Activated B cell treated with CpG ODN at 0.5 μM for 24 hours (primary cell): ENCODE results near the gene ZNF462. TPM values are rescaled to one million over a fixed set of nuclear protein-coding genes. Genes with fewer than 3 reads are reported as not detected.

Experiments
- ATAC-seq: fragments of 200-7000 bp; cut with Tn5 transposase; one replicate; pipeline ENCODE4 v1.10.0; 2021; ENCODE audit warnings: low read depth, mild to moderate bottlenecking, moderate library complexity
- CTCF ChIA-PET: fragments of 350-600 bp; sonication (Branson Sonifier 250); formaldehyde crosslinking; loops from one replicate; lab custom pipeline; 2021; ENCODE audit warnings: antibody characterized with exemption; lab: Charles Lee
- POLR2A ChIA-PET: fragments of 350-600 bp; sonication (Branson Sonifier 250); formaldehyde crosslinking; loops from one replicate; lab custom pipeline; 2021; ENCODE audit warnings: antibody characterized with exemption; lab: Charles Lee
- DNase-seq: peaks from one replicate; pipeline ENCODE4 v3.0.0; 2022
- H3K27ac Mint-ChIP-seq: one replicate; pipeline ENCODE4 v1.8.0; 2020; ENCODE audit warnings: mixed read lengths
- H3K27me3 Mint-ChIP-seq: one replicate; pipeline ENCODE4 v1.8.0; 2021; ENCODE audit warnings: mixed read lengths
- H3K36me3 Mint-ChIP-seq: one replicate; pipeline ENCODE4 v1.8.0; 2021; ENCODE audit warnings: low read depth, mixed read lengths
- H3K4me1 Mint-ChIP-seq: one replicate; pipeline ENCODE4 v1.8.0; 2021; ENCODE audit warnings: mixed read lengths
- H3K4me3 Mint-ChIP-seq: one replicate; pipeline ENCODE4 v1.8.0; 2020; ENCODE audit warnings: mild to moderate bottlenecking, mixed read lengths
- H3K9me3 Mint-ChIP-seq: one replicate; pipeline ENCODE4 v1.8.0; 2020; ENCODE audit warnings: mixed read lengths
- CTCF ChIP-seq: fragments of 200-600 bp; IDR thresholded peaks from one replicate; pipeline ENCODE4 v1.8.0; 2022; ENCODE audit warnings: antibody characterized with exemption, mild to moderate bottlenecking
- intact Hi-C: fragments of 100-400 bp; cut with micrococcal nuclease; formaldehyde crosslinking; loops from one replicate; pipeline ENCODE4 v1.15.1; 2024
- total RNA-seq: library from RNA; stranded (reverse); gene quantifications from 2 replicates; pipeline ENCODE4 v1.2.3, GENCODE V29; 2022

ZNF462 gene
- total RNA-seq, 1 donor from 2014 or later, result not detected

DNA sequence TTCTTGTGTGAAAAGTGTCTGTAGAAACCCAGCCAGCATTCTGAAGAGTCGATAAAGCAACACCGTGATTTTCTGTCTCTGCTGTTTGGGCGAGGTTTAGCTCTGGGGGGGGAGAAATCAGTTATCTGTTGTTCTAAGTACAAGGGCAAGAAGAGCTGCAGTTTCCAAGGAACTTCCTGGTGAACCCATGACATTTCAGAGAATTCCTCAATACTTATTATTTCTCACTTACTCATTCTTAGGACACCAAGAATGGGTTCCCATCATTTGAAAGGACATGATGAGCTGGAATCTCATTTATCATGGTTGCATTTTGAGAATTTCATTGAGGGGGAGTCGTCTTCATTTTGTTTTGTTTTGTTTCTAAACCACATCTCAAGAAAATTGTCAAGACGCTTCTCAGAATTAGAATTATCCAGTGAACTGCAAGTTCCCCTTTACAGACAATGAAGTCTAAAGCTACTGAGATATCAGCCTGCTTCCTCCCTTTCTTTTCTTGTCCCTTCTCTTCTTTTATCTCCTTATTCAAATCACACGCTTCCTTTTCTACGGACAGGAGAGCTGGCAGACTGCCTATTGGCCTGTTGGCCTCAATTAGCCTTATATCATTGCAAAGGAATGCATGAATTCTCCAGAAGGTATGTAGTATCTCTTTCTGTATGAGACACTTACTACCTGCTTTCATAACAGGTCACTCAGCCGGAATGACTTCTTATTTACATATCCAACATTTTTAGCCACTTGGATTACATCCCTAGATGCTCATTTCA is 53.7 kb downstream of the ZNF462 start:
- Mint-ChIP-seq H3K27ac (no peak overlapping the region), H3K4me3 (no peak overlapping the region), H3K36me3 (no peaks in the 10 kb centered on the region), H3K9me3 (no peaks in the 10 kb centered on the region), H3K27me3 (no peaks in the 10 kb centered on the region), H3K4me1 (no peaks in the 10 kb centered on the region)
- no peak for TF ChIP-seq CTCF
- intact Hi-C loops, result no loop called here
- no peak for DNase-seq
- POLR2A ChIA-PET, result no interaction called here
- no peak for ATAC-seq
- CTCF ChIA-PET, result no interaction called here

DNA sequence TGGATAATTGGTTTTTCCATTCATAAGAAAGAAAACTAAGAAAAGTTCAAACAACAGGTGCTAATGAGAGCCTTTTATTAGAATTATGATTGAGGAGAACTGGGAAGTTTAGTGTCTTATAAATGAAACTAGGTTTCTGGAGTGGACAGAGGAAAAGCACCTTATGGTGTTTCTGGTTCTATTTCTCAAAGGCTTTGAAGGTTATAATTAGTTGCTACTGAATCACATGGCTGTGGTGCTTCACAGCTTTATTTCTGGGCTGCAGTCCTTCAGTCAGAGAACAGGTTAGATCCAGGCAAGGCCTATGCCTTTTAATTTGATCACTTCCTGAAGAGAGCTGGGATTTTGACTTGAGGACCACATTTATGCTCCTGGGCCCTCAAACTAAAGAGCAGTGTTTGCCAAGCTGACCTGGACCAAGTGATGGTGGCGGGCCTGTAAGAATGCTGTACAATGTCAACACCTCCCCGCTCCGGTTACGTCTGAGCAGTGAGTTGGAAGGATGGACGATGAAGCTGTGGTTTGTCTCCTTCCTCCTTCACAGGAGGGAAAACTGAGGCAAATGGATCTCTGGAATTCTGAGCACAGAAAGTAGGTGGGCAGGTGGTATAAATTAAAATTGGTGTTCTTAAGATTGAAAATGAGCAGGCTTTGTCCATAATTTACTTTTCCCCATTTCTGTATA is 56.0 kb downstream of the ZNF462 start:
- Mint-ChIP-seq H3K9me3 (no peaks in the 10 kb centered on the region), H3K36me3 (no peaks in the 10 kb centered on the region), H3K4me1 (no peaks in the 10 kb centered on the region), H3K27me3 (no peaks in the 10 kb centered on the region), H3K27ac (no peak overlapping the region), H3K4me3 (no peak overlapping the region)
- no peak for ATAC-seq
- intact Hi-C loops, result no loop called here
- TF ChIP-seq CTCF, result no peak
- ChIA-PET POLR2A (no interaction called here), CTCF (no interaction called here)
- DNase-seq, result no peak

DNA sequence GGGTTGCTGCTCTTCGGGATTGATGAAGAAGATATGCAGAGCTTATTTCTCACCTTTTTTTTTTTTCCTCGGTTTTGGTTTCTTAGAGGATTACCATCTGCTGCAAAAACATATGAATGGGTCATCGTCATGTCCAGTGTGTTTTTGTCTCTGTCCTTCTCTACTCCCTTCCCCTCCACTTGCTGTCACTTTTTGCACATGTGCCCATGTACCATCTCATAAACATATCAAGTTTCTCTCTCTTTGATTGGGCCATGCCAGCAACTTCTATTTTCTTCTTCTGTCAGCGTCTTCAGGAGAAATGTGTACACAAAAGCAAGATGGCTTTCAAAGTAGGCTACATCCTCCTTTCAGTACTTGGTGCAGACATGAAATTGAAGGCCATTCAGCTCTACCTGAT is 57.1 kb downstream of the ZNF462 start:
- no peak for ATAC-seq
- intact Hi-C loops, result no loop called here
- Mint-ChIP-seq H3K4me3 (no peak overlapping the region), H3K36me3 (no peaks in the 10 kb centered on the region), H3K4me1 (no peaks in the 10 kb centered on the region), H3K27ac (no peak overlapping the region), H3K27me3 (no peaks in the 10 kb centered on the region), H3K9me3 (no peaks in the 10 kb centered on the region)
- ChIA-PET CTCF (no interaction called here), POLR2A (no interaction called here)
- TF ChIP-seq CTCF, result no peak
- DNase-seq, result no peak

GRCh38 chr9:106920701-106921283 is 57.8 kb downstream of the ZNF462 start:
- DNase-seq, result no peak
- H3K27ac Mint-ChIP-seq, result no peak overlapping the region
- ChIA-PET CTCF (no interaction called here), POLR2A (no interaction called here)
- ATAC-seq, result no peak
- H3K4me1 Mint-ChIP-seq, result no peaks in the 10 kb centered on the region
- H3K27me3 Mint-ChIP-seq, result no peaks in the 10 kb centered on the region
- H3K4me3 Mint-ChIP-seq, result no peak overlapping the region
- TF ChIP-seq CTCF, result no peak
- intact Hi-C loops, result no loop called here
- H3K36me3 Mint-ChIP-seq, result no peaks in the 10 kb centered on the region
- peaks cover 2% of the 10 kb centered on the region for H3K9me3 Mint-ChIP-seq

GRCh38 chr9:106921341-106921899 is 58.5 kb downstream of the ZNF462 start:
- TF ChIP-seq CTCF, result no peak
- Mint-ChIP-seq H3K27me3 (no peaks in the 10 kb centered on the region), H3K27ac (no peak overlapping the region), H3K4me3 (no peak overlapping the region), H3K4me1 (no peaks in the 10 kb centered on the region), H3K36me3 (no peaks in the 10 kb centered on the region), H3K9me3 (peaks cover 3% of the 10 kb centered on the region)
- CTCF ChIA-PET, result no interaction called here
- POLR2A ChIA-PET, result no interaction called here
- no peak for ATAC-seq
- no peak for DNase-seq
- intact Hi-C loops, result no loop called here
